Measurements from ENCODE around the gene SELPLG.
"Not testable (repeated sequence)": the region's sequence is repeated elsewhere in the genome, so short reads cannot be mapped to it uniquely, and the experiment has no call there.

The SELPLG gene

DNA sequence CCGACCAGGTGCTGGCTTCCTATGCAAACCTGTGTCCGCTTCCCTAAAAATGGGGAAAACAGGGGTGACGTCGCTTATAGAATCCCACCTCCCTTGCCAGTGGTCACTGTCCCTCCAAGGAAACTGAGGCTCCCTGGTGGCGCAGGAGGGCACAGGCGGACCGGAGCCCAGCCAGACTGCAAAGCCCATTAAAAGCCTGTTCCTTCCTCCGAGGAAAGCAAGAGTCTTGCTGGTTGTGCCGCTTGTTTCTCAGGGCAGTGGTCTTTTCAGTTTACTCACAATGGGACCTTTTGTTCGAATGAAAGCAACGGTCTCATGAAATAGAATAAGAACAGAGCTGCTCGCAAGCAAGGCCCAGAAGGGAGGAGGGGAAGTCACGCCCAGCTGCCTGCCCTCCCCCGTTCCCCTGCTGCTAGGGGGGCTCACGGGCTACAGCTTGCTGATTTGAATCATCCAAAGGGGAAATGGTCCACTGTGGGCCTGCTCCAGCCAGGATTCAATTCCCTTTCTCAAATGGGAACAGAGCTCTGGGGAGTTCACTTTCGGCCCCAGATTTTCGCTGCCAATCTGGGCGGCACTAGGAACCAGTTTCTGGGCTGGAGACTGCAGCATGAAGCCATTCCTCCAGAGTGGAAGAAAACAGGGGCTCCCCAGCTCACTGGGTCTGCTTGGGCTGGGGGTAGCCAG is 4.6 kb upstream of the SELPLG start:
- no peak for DNase-seq (ENCODE audit: low read depth in 2 of 2)

DNA sequence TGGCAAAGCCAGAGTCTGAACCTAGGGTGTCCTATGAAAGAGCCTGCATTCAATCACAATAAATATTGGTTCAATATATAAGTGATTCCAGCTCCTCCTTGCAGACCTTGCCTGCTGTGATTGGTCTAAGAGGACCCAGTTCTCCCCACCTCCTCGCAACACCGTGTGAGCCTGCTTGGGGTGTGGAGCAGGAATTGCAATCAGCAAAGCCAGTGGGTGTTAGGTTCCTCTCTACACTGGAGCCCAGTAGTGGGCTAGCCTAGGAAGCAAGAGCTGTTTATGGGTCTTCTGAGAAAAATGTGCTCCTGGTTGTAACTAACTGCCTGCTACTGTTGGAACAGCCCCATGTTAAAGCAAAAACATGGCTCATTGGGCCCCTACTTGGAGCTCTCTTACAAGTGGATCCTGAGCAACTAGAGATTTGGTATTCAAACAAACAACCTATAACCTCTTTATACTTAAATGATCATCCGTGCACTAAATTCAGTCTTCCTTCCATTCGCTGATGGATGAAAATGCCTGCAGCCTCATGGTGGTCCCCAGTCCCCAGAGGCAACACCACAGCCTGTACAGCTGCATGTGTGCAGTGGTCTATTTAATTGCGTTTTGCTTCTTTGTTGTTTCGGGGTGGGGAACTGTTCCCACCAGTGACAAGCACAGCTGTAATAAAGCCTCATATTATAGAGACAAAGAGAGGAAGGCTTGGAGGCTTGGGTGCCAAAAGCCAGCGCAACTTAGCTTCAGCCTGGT is 3.7 kb upstream of the SELPLG start:
- DNase-seq (ENCODE audit: low read depth in 2 of 2) = no peak

DNA sequence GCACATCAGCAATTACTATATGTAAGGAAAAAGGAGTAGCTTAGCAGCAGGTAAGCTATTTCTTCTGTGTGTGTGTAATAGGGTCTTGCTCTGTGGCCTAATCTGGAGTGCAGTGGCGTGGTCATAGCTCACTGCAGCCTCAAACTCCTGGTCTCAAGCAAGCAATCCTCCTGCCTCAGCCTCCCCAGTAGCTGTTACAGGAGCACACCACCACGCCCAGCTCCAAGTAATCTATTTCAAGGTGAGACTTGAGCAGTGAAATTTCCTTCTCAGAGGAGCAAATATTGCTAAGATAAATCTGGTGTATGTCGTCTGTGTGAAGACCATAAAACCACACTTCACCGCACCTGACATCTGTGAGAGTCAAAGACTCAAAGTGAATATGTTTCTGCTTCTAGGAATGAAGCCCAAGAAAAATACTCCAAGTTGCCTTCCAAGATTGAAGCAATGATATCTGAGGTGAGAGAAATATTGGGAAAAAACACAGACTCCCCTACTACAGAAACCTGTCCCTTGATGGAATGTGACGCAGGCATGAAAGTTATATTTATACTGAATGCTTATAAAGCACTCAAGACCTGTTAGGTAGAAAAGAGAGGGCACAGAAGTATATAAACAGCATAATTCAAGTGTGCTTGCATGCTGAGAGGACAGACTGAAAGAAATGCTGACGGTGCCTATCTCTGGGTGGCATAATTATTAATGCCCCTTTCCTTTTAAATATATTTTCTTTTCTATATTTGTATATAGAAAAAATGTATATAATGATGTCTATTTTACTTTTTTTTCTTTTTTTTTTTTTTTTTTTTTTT is 2.5 kb upstream of the SELPLG start:
- no peak for DNase-seq (ENCODE audit: low read depth in 2 of 2)

DNA sequence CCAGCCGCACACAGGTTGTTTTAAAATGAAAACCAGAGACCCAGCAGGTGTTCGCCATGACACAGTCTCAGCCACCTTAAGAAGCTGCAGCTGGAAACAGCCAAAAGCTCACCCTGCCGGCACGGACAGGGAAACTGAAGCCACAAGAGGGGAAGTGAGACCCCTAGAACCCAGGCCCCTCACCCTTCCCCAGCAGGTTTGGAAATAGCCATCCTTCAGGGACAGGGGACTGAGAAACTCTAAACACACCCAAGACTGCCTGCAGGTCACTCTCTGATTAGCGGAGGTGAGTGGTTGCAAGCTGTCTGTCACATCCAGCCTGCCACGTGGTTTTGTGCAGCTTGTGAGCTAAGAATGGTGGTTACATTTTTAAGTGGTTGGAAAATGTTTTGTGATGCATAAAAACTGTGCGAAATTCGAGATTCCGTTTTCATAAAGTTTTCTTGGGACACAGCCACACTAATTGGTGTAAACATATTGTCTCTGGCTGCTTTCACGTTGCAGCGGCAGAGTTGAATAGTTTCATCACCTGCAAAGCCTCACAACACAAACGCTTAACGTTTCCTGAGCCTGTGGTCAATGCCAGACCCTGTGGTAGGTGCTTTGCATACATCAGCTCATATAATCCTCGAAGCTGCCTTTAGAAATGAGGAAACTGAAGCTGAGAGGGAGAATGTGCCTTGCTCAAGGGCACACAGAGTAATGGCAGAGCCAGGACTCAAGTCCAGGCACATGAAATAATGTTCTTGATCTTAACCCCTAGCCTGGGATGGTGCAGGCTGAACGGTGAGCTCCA is 1.7 kb upstream of the SELPLG start:
- DNase-seq (ENCODE audit: low read depth in 2 of 2) = no peak

DNA sequence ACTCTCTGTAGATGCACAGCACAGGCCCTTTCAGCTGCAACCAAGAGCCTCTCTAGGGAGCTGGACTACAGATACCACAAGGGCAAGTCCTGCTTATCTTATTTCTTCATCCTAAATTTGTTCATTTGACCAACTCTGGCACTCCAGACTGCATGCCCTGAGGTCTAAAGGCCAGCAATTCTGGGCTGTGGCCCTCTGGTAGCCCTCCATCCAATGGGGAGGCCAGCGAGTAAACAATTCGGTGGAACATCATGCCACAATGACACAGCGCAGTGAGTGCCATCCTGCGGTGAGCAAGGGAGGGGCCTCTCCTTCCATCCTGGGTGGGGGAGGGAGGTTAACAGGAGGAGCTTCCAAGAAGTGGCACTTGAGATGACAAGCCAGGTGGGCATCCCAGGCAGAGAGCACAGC is 652 bp upstream of the SELPLG start:
- DNase-seq (ENCODE audit: low read depth in 2 of 2) = no peak

DNA sequence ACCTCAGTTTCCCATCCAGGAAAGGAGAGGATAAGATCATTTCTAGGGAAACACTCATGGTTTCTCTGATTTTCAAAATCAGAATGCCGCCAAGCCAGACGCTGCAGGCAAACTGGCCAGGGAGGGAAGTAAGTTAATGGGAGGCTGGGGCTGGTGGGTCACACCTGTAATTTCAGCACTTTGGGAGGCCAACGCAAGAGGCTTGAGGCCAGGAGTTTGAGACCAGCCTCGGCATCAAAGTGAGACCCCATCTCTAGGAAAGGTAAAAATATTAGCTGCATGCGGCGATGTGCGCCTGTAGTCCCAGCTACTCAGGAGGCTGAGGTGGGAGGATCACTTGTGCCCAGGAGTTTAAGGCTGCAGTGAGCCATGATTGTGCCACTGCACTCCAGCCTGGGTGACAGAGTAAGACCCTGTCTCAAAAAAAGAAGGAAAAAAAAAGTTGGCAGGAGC is 587 bp downstream of the SELPLG start:
- DNase-seq (ENCODE audit: low read depth in 2 of 2) = no peak

DNA sequence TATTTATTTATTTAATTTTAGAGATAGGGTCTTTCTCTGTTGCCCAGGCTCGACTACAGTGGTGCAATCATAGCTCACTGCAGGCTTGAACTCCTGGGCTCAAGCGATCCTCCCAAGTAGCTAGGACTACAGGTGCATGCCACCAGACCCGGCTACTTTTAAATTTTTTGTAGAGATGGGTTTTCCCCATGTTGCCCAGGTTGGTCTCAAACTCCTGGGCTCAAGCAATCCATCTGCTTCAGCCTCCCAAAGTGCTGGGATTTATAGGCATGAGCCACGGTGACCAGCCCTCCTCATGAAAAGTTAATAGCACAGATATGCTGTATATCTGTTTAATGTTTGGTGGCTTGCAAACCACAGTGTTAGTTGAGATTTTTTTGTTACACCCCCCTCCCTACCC is 2.4 kb downstream of the SELPLG start:
- not testable (repeated sequence) for DNase-seq (ENCODE audit: low read depth in 2 of 2)

DNA sequence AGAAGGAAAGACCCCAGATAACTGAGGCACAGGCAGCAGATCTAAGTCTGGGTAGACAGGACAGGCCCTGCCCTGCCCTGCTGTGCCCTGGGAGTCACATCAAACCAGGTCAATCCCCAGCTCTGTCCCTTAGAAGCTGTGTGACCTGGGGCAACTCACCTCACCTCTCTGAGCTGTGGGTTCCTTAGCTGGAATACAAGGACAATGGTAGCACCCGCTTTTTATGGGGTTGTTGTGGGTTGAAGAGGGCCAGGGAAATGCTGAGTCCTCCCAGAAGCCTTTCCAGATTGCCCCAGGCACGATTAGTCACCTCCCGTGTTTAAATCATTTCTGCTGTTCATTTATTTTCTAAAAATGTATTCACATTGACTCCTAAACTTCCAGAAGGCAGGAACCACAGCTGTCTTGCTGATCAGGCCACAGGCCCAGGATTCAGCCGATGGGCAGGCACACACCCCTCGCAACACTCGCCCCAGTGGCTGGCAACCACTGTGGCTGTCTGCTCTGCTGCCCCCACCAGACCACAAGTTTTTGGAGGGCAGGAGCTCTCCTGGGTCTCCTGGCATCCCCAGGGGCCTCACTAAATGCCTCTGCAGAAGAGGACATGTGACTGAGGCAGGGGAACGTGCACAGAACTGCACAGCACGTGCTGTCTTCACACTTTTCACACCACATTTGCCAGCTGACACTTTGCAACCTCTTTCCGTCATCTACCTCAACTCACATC is 3.0 kb downstream of the SELPLG start:
- DNase-seq (ENCODE audit: low read depth in 2 of 2) = no peak

DNA sequence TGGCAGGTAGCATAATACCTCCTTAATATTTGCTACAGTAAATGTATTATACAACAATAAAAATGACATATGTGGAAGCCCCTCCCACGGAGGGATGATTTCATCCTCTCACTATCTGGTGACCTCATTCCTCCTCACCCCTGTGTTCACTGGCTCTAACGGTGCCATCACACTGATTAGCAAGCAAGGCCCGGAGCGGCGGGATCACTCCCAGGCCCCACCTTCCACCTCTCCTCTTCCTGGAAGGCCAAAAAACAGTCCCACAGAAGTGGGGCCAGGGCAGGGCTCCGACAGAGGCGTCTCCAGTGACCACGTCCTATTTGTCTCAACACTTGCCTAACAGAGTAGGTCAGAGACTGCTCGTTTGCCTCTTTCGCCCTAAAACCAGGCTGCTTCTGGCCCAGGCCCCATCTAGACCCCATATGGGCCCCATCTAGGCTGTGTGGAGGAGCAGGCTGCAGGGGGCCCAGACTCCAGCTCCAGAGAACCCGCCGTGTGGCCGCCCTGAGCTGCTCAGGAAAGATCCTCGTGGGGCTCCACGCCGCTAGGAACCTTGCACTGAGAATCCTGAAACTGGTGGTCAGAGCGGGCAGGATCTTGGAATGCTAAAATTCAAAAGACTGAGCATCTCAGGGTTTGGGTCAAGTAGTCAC is 3.7 kb downstream of the SELPLG start:
- DNase-seq (ENCODE audit: low read depth in 2 of 2) = no peak

DNA sequence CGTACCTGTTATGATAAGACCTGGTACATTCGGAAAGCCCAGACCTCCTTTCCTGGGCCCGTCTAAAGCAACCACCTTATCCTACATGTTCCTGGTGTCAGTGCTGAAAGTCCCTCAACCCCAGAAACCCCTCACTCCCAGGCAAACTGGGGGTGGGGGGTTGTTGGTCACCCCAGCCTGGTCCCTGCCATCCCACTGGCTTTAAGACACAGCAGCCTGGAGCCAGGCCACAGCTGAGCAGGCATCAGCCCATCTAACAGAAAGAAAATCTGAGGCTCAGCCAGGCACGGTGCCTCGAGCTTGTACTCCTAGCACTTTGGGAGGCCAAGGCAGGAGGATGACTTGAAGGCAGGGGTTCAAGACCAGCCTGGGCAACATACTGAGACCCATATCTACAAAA is 4.5 kb downstream of the SELPLG start:
- DNase-seq (ENCODE audit: low read depth in 2 of 2) = no peak

DNA sequence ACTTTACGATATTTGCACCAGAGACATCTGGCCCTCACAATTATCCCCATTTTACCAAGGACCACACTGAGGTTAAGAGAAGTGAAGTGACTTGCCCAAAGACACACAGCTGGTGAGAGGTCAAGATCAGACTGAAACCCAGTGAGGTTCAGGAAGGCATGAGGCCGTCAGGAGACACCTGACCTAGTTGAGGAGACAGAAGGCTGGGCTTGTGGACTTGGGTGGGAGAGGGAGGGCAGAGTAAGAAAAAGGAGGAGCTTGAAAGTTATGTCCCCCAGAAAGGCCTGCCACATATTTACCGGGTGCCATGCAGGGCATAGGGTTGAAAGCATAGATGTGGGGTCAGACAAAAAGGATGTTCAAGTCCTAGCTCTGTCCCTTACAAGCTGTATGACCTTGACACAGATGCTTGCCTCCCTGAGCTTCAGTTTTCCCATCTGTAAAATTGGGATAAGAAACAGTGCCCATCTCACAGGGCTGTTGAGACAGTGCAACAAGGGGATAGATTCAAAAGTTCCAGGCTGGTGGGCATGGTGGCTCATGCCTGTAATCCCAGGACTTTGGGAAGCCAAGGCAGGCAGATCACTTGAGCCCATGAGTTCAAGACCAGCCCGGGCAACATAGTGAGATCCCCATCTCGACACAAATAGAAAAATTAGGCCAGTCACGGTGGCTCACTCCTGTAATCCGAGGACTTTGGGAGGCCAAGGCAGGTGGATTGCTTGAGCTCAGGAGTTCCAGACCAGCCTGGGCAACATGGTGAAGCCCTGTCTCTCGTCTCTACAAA is 6.4 kb downstream of the SELPLG start:
- DNase-seq (ENCODE audit: low read depth in 2 of 2) = no peak

DNA sequence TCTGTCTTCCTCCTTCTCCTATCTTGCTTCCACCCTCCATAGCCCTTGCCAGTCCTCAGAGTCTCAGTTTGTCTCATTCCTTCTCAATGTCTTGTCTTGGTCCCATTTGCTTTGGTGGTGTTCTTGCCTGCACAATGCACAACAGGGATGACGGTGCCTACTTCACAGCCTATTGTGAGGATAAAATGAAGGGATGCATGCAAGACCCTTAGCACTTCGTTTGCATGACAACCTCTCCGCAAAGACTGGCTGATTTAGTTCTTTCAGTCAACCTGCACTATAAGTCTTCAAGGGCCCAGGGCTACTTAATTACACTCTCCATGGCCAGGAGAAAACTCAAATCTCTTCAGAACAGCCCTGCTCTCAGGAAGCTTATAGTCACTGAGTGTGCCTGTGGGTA is 8.5 kb downstream of the SELPLG start:
- DNase-seq (ENCODE audit: low read depth in 2 of 2) = no peak

DNA sequence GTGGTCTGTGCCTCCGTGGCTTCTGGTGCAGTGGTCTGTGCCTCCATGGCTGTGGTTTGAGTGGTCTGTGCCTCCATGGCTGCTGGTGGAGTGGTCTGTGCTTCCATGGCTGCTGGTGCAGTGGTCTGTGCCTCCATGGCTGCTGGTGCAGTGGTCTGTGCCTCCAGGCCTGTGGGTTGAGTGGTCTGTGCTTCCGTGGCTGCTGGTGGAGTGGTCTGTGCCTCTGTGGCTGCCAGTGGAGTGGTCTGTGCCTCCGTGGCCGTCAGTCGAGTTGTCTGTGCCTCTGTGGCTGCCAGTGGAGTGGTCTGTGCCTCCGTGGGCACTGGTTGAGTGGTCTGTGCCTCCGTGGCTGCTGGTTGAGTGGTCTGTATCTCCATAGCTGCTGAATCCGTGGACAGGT is 10.1 kb downstream of the SELPLG start:
- DNase-seq (ENCODE audit: low read depth in 2 of 2) = no peak

DNA sequence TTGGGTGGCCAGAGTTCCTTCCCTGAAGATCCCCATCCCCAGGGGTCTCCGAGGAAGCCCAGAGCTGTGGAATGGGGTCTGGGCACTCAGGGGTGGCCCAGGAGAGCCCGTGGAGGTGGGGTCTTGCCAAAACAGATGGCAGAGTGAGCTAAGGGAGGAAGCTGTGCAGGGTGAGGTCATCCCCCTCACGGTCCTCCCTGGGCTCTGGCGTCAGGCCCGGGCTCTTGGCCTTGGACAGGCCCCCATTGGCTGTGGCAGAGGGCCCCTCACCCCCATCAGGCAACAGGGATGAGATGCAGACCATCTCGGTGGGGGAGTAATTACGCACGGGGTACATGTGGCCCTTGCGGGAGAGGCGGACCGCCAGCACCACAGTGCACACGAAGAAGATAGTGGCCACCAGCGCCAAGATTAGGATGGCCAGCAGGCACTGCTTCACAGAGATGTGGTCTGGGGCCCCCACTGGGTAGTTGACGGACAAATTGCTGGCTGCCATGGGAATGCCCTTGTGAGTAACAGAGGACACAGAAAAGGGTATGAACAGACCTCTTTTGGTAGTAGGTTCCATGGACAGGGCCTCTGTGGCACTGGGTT is 10.7 kb downstream of the SELPLG start:
- DNase-seq (ENCODE audit: low read depth in 2 of 2) = no peak

DNA sequence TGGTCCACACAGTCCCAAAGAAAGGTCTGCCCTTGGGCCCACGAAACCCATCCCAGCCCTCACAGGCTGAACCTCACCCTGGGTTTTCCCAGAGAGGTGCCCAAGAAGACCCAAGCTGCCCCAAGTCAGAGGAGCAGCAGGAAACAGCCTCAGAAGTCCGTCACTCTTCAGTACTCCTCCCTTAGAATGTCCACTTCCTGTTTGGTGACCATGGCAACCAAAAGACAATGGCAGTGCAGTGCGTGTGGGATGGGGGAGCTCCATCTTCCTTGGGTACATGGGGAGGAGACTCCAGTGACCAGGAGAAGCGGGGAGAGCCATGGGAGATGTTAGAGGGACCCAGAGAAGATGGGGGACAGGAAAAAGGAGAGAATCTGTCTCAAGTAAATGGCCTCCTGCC is 11.3 kb downstream of the SELPLG start:
- no peak for DNase-seq (ENCODE audit: low read depth in 2 of 2)

DNA sequence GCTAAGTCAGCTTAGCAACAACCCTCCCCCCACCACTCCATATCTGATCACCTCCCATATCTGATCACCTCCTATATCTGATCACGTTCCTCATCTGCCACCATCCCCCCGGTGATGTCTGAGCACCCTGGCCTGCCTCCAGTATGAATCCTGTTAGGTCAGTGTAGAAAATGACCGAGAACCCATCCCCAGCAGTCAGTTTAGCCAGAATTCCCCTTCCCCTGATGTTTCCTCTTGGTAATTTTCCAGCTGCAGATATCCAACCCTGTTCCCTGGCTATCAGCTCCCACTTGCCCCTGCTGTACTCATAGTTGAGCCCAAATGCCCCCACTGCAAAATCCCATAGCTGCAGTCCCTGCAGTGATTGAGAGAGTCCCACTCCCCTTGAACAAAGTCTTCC is 12.5 kb downstream of the SELPLG start:
- no peak for DNase-seq (ENCODE audit: low read depth in 2 of 2)

DNA sequence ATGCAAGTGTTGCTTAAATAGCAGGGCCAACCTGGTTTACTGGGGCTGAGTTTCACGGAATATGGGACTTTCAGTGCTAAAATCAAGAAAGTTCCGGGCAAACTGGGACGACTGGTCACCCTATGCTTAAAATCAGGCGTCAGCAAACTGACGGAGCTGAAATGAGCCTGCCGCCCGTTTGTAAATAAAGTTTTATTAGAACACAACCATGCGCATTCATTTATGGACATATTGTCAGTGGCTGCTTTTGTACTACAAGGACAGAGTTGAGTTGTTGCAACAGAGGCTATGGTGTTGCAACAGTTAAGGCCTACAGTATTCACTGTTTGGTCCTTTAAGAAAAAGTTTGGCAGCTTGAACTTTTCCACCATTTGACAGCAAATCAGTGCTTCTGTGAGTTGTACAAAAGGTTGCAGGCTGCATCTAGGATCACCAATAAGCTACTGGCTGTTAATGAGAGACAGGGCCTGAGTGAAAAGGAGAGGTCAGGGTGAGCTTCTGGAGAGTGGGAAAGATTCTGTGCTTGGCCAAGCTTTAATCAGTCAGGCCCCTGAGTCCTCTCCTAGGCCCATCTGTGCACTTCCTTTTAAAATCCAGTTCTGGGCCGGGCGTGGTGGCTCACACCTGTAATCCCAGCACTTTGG is 13.3 kb downstream of the SELPLG start:
- DNase-seq (ENCODE audit: low read depth in 2 of 2) = no peak

DNA sequence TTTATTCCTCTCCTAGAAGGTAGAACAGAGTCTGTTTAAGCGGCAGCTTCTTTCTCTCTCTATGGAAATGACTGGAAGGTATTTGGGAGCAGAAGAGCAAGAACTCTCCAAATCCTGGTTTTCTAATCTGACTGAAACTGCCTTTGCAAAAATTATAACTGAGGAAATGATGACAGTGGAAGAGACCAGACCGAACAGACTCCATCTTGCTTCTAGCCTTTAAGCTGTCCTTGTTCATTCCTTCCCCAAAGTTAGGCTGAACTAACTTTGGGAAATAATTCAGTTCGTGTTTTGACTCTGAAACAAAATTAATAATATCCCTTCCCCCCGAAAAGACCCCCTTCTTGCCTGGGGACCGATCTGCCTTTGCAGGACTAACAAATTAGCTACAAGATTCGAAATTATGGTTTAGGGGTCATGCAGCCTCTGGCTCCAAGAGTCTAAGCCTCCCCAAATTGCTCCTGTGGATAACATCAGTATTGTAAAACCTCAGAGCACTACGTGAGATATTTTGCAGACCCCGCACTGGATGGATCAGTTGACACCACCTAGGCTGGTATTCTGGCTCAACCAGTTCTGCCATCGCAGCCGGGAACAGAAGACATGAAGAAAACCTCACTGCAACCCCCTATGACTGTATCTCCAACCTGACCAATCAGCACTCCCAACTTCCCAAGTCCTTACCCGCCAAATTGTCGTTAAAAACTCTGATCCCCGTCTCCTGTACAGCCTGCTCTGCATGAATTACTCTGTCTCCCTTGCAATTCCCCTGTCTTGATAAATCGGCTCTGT is 14.1 kb downstream of the SELPLG start:
- DNase-seq (ENCODE audit: low read depth in 2 of 2) = no peak
